Hippocampal formation (tissue), 2 donors: Measurements from ENCODE around the gene TSPAN11.

ENCODE experiments used
- DNase-seq, 2 donors: peaks; one replicate each; lab custom pipeline; 2025; lab: John Stamatoyannopoulos, UW

Gene TSPAN11

DNA sequence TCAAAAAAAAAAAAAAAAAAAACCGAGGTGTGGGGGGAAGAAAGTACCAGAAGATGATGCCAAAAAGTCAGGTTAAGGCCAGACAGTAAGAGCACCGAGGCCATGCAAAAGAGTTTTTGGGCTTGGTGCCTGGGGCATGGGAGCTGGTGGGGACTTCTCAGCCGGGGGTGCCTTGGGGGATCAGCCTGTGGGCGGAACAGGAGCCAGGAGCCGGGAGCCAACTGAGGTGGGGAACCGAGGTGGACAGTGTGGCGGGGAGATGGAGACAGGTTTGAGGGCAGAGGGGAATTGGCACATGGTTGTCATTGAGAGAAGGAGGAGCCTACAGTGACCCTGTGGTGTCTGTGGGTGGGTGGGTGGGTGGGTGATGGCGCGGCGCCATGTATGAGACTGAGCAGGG lies 33.2 kb downstream of the TSPAN11 start:
- DNase-seq = no peak

DNA sequence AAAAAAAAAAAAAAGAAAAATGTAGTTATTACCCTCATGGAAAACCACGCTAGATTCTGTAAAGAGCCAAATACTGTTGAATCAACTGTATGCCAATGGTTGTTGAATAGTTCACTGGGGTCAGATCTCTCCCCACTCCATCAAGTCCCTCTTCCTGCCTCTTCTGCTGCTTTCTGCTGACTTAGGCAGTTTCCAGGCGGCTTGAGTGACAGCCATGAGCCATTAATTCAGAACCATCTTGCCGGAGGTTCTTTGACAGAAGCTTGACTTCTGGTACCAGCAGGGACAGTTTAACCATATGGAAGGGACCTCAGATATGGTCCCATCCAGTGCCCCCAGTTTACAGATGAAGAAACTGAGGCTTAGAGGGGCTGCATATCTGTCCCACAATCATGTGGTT lies 34.5 kb downstream of the TSPAN11 start:
- DNase-seq = no peak

DNA sequence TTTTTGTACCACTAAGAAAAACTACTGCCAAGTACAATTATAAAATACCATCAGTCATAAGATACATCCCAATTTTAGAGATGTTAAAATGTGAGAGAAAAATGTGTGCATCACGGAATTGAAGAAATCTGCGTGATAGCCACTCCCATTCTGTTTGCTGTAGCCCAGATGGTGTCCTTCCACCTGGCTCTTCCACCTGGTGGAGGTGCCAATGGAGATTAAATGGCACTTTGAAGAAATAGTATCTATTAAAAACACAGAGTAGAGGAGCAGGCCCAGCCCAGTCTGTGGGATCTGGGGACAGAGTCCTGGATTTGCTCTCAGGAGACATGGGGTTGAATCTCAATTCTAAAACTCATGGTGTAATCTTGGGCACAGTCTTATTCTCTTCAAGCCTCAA lies 35.5 kb downstream of the TSPAN11 start:
- DNase-seq = no peak

DNA sequence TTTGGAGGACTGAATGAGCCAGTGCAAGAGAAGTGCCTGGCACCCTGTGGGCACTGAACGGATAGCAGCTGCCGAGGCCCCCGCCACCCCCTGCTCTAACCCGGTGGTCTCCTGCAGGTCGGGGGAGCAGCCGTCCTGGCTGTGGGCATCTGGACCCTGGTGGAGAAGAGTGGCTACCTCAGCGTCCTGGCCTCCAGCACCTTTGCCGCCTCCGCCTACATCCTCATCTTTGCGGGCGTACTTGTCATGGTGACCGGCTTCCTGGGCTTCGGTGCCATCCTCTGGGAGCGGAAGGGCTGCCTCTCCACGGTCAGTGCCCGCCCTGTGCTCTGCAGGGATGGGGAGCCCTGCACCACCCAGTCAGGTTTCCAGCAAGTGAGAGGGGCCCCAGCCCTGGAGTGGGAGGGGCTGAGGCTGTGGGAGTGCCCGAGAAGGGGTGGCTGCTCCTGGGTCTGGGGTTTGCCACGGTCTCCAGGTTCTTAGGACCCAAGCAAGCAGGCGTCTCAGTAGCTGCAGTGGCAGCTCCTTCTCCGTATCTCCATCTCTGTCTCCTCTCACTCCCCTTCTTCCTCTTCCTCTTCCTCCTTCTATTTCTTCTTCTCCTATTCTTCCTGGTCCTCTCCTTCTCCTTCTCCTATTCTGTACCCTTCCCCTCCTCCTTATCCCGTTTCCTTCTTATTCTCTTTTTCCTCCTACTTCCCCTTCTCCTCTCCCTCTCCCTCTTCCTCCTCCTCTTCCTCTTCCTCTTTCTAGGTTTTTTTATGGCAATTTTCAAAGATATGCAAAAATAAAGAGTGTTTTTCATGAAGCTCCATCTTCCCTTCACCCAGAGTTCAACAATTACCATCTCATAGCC lies 37.4 kb downstream of the TSPAN11 start:
- DNase-seq = no peak

DNA sequence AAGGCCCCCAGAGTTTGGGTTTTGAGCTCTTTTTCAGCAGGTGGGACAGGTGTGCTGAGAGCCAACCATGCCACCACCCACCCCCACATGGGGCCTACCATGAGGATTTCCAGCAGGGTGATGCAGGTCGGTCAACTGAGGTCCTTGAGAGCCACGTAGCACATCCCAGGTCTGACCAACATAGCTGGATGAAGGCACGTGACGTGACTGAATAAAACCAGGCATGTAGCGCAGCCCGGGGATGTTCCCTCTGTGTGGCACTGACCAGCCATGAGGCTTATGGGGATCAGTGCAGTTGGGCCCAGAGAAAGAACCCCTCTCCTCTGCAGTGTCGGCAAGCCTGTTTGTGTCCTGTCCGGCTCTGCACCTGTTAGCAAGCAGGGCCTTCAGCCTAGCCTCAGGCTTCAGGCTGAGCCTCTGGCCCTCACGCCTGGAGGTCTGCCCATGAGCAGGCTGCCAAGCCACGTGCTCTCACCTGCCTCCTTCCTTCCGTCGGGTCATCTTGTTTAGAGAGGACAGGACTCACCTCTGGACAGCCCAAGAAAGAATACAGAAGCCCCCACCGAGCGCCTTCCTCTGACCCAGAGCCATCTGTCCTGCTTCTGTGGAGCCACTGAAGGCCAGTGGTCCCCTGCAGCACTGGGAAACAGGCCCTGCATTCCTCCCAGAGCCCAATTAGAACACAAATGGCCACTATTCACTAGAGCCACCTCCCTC lies 38.5 kb downstream of the TSPAN11 start:
- no peak for DNase-seq

DNA sequence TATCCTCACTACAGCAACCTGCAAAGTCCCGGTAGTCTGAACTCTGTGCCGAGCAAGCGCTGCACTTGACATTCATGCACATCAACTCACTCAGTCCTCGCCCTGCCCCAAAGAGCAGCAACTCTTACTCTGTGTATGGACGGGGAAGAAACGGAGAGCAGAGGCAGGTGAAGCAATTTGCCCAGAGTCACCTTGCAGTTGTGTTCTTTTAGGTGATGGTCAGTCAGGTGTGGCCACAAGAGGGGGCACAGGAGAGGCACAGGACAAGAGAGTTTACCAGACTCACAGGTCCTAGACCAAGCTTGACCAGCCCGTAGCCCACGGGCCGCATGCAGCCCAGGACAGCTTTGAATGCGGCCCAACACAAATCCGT lies 39.1 kb downstream of the TSPAN11 start:
- no peak for DNase-seq

DNA sequence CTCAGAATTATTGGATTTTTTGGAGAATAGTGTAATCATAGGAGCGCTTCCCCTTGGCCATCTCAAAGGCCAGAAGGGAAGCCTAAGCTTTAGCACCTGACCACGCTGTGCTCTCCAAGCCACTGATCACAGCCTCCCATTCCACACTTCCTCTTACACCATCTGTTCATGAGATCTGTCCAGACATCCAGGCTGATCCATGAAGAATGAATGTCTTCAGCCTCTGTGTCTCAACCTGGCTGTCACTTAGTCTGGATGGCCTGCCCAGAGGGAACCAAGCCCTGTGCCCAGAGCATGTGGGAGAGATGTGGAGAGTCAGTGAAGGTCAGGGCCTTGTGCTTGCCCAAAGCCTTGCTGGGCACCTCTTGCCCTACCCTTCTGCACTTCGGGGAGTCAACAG lies 40.5 kb downstream of the TSPAN11 start:
- DNase-seq = no peak

DNA sequence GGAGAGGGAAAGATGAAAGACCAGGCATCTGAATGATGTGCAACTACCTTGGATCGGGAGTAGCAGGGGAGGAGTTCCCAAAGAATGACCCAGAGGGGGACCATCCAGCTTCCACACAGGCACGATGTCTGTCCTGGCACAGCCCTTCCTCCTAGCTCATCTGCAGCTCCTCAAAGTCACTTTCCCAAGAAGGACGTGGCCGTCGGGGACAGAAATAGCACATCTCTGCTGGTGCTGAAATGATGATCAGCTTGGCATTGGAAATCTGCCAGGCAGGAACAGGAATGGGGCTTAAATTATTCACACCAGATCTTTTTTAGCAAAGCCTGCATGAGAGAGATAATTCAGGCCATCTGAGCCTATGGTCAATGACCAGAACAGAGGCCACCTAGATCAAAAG lies 41.7 kb downstream of the TSPAN11 start:
- no peak for DNase-seq

DNA sequence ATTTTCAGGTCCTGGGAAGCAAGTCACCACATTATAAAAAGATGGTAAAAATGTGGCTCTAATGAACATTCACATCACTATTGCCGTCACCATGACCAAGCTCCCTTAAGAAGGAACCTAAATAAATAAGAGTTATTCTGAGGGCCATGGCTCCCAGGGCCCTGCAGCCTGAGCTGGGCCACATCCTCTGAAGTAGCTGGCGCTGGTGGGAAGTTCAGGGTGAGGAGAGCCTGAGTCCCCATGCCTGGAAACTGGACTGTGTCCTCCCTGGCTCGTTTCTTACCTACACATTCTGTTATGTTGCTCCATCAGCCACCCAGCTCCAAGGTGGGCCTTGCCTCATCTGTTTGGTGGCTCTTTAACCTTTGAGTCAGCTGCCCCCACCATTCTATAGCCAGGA lies 42.5 kb downstream of the TSPAN11 start:
- DNase-seq = no peak

DNA sequence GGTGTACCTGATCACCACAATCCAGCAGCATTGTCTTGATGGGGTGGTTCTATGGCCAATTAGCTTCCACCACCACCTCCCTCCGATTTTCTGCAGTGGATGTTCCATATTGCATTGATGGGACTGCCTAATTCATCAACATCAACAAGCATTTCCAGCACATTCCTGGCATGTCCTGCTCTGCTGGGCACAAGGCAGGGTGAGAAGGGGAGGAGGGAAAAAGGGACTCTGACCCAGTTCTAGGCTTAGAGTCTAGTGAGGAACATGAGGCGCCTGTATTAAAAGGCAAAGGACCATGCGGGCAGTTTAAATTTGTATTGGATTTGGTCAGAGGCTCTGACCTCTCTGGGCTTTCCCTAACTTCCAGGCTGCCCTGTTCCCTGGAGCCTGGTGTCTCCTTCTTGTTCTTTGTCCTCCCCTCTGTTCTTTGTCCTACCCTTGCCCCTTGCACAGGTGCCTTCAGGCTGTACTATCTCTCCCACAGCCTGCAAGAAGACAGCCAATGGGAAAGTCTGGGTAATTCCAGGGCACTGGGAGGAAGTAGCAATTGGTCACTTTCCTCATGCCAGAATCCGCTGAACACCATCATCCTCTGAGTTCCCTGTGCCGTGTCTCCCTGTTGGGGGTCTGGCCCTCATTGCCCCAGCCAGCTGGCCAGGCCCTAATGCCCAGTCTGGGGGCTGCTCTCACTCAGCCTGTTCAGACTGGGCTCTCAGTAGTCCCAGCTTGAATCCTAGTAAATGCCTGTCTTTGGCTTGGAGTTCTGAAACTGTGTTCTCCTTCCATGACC lies 43.3 kb downstream of the TSPAN11 start:
- no peak for DNase-seq

DNA sequence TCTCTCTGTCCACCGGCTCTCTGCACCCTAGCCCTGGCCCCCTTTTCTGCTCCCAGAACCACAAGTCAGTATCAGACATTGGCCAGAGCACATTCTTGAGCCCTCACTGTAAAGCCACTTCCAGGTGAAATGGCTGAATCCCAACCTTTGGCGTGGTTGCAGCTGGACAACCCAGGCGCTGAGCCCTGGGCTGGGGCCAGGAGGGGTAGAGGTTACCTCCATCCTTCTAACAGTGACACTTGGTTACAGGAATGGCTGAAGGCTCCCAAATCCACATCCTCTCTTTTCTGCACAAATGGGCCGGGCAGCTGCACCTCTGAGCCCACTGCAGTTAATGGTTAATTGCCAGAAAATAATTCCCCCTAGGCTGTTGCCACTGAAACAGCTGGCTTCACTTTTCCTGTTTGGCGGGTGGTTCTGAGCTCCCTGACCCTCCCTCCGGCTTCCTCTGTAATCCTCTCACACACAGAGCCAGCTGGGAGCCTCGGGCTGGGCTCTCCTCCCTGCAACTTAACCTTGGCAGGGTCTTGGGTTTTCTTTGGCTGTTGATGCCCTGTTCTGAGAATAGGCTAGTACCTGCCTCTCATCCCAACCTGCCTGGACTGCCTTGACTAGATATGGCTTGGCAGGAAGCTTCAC lies 44.1 kb downstream of the TSPAN11 start:
- no peak for DNase-seq

DNA sequence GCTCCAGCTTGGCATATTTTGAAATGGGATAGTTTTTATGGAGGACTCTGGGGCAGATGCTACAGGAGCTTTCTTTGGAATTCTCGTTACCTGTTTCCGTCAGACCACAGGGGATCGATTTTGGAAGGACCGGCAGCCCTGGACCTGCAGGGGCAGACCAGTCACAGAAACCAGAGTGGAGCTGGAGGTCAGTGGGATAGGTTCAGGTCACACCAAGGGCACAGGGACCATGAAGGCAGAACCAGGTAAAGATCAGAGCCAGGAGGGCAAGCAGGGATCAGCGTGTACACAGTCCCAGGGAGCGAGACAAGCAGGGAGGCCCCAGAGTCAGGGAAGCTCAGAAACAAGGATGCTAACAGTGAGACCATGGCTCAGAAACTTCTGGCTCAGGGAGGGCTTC lies 45.5 kb downstream of the TSPAN11 start:
- DNase-seq = no peak

DNA sequence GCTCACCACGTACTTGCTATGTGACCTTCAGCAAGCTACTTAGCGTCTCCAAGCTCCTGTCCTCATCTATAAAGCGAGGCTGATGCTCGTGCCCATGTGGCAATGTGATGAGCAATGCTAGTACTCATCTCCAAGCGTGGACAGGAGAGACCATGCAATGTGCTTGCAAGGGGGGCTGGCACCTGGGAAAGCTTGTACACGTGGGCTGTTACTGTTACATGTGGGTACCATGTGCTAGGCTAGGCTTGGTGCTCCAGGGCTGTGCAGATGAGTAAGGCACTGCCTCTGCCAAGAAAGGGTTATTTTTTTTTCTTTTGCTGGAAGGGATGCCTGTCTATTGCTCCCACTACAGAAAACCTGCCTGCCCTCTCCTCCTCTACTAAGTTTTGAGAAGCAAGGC lies 46.6 kb downstream of the TSPAN11 start:
- DNase-seq = no peak

DNA sequence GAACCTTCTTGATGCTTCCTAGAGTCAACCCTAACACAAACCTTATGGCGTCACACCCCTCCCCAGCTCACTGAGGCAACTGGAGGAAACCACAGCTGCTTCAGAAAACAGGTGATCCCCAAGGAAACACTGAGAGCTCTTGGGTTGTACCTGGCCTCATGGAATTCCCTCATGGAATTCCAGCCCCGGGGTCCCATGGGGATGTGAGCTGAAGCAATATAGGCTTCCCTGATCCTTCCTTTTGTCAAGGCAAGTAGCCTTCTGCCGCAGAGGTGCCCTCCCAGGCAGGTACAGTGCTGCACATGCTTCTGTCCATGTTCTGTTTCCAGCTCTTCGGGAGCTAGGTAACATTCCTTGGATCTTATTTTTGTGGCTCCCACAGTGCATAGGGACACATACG lies 47.3 kb downstream of the TSPAN11 start:
- no peak for DNase-seq

DNA sequence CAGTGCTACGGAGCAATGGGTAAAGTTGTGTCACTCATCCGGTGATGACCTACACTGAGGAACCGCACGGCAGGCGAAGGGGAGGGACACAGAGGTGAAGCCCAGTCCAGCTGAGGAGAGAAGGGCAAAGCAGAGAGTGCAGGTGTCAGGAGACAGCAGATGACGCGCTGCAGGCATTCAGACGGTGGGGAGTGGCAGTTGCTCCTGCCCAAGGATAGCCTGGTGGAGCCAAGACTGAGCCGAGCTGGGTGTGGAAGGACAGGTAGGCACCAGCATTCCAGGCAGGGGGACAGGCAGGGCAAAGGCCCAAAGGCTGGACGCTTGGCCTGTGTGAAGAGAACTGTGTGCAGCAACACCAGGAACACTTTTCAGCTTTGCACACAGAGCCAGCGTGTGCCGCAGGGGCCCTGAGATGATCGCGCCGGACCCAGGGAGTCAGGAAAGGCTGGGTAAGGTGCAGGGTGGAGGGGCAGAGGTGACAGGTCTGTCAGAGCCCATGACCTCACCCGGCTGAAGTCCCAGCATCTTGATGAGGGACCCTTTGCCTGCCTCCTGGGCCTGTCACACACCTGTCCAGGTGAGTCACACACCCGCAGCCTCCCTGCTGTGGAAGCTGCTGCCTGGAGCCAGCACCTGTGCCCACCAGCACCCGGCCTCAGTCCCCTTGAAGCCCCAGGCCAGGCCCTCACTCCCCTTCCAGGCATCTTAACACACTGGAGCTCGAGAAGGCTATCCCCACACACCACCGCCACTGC lies 48.4 kb downstream of the TSPAN11 start:
- no peak for DNase-seq

DNA sequence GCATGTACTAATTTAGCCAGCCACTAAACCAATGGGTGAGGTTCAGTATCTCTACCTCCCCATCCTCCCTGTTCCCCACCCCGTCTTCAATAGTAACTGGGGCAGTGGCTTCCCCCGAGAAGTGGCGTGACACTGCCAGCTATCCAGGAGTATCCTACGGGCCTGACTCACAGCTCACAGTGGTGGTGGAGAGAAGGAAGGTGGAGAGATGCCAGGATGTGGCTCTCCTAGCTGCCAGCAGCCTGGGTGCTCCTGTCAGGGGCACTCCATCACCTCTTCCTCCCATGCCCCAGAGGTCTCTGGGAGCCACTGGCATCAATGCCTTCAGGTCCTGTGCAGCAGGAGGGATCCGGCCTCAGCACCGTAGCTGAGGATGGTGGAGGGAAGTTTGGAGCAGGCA lies 49.0 kb downstream of the TSPAN11 start:
- DNase-seq = no peak

DNA sequence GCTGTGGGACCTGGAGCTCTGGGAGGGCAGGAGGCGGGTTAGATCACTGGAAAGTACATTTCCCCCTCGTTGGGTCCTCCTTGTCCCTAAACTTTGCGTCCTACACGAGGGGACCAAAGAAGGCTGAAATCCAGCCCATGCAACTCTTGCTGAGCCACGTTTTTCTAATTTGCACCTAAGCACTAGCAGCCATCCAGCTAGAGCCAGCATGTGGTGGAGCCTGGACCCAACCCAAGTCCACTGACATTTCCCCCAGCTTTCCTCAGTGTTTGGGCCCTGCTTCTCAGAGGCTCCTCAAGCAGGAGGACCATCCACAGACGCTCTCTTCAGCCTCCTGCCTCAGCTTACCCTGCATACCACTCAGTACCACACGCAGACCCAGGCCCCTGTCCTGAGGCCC lies 49.7 kb downstream of the TSPAN11 start:
- no peak for DNase-seq

DNA sequence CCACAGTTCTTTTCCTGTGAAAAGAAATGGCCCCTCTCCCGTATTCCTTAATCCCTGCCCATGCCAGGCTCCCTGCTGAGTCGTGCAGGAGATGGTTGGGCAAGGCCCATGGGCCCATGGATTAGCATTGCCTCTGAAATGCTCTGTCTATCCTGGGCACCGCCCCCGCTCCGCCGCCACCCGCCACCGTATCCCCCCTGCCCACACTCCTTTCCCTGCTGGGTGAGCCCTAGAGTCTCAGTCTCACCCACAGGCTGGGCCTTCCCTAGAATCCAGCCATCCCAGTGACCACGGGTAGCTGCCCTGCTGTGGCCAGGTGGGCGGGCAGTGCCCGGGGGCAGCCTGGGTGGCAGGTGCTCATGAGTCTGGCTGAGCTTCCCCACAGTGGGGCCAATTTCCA lies 50.6 kb downstream of the TSPAN11 start:
- no peak for DNase-seq

DNA sequence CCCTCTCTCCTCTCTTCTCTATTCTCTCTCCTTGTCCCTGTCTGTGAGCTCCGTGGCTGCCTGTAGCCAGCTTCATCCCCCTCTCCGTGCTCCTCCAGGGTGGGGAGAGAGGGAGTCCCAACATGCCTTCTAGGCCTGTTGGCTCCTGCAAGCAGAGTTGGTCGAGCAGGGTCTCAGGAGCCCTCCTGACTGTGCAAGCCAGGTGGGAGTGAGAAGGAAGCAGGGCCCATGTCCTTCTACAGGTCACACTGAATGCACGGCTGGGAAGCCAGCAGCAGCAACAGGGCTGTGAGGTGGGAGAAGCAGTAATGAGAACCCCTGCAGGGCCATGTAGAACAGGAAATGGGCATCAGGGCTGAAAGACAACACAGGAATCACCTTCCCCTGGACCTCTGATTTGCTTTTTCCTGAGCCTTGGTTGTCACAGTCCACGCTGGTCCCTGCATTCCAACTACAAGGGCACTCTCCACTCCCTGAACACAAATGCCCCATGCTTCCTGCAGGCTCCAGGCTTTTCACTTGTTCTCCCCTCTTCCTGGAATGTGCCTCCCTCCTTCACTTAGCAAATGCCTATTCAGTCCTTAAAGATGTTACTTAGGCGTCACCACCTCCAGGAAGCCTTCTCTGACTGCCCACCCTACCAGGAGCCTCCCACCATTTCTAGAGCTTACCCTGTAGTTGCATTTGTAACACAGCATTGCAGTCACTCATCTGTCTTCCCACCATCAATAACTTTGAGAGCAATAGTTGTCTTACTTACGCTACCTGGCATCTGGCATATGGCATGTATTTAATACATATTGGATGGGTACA lies 51.2 kb downstream of the TSPAN11 start:
- DNase-seq = no peak

DNA sequence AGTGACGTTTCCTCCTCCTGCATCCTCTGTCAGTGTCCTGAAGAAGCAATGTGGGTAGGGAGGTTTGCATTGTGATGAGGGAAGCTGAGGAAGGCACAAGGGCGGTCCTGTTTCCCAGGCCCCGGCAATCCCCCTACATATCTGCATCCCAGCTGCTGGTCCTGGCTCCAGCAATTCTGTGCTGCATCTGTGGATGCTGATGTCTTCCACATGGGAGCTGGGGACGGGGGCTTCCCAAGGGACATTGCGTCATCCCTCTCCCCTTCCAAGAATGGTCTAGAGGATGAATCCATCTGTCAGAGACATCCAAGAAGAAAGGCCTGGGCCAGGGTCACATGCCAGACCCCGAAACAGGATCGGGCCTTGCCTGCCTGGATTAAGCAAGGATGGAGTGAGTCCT lies 52.1 kb downstream of the TSPAN11 start:
- DNase-seq = no peak
